ENCODE data around the gene CAPN15. TPM values are rescaled to one million over a fixed set of nuclear protein-coding genes. Genes with fewer than 3 reads are reported as not detected.

Gene CAPN15
- total and polyA plus RNA-seq, 2 of the 4 experiments (the other 2 are of a cell fraction) = 9.3 to 24.3 TPM

- Histone ChIP-seq H3K4ac (ENCODE audit: low read depth, low read length) (no peak overlapping the region), H3K79me1 (ENCODE audit: low read depth in 1 of 2, low read length in 2 of 2) (no peaks in the 10 kb centered on the region), H4K91ac (ENCODE audit: insufficient read depth, low read depth, low read length) (no peak overlapping the region), H2BK15ac (ENCODE audit: low read depth, low read length) (no peak overlapping the region), H4K8ac (ENCODE audit: low read depth in 2 of 2, low read length in 2 of 2) (no peak overlapping the region), H2AK5ac (ENCODE audit: low read depth, low read length) (no peak overlapping the region), H2AFZ (replicated peaks; ENCODE audit: low read length, poor library complexity) (no peak overlapping the region), H2AK9ac (replicated peaks; ENCODE audit: low read depth, low read length, poor library complexity) (no peak overlapping the region), H3K9ac (ENCODE audit: low read depth, low read length) (no peak overlapping the region), H4K5ac (ENCODE audit: low read depth, low read length) (no peak overlapping the region), H3K4me2 (ENCODE audit: low read depth, low read length) (no peak overlapping the region), H3K4me3 (ENCODE audit: insufficient read depth, low read depth, low read length) (no peak overlapping the region), H2BK120ac (ENCODE audit: low read depth, low read length) (no peak overlapping the region), H4K20me1 (ENCODE audit: insufficient read depth, low read length) (no peaks in the 10 kb centered on the region), H3K27me3 (ENCODE audit: control insufficient read depth, insufficient read depth, low read length) (no peaks in the 10 kb centered on the region), H3K9me3 (ENCODE audit: control insufficient read depth, insufficient read depth, low read length) (no peaks in the 10 kb centered on the region), H2BK20ac (ENCODE audit: low read depth, low read length) (no peak overlapping the region), H3K14ac (replicated peaks; ENCODE audit: low read depth, low read length) (no peak overlapping the region), H3K36me3 (ENCODE audit: control insufficient read depth, insufficient read depth, low read length) (peaks cover 13% of the 10 kb centered on the region; the same call in 1 of the 2 replicates), H3K9me1 (ENCODE audit: insufficient read depth, low read length) (no peaks in the 10 kb centered on the region), H3K27ac (ENCODE audit: insufficient read depth, low read length) (no peak overlapping the region), H3K56ac (ENCODE audit: extremely low read depth, insufficient read depth, low read length) (no peak overlapping the region), H2BK5ac (ENCODE audit: low read depth, low read length, poor library complexity, severe bottlenecking) (no peak overlapping the region), H3K23ac (ENCODE audit: low read depth, low read length) (no peak overlapping the region), H3K18ac (ENCODE audit: low read depth, low read length) (no peak overlapping the region), H3K4me1 (ENCODE audit: control insufficient read depth, insufficient read depth, low read length) (no peaks in the 10 kb centered on the region)
- CTCF ChIA-PET = no interaction called here
- DNase-seq (no peak), ATAC-seq (ENCODE audit: low read depth) (no peak)
- POLR2A ChIA-PET (ENCODE audit: unreplicated experiment) = no interaction called here
- dilution Hi-C loops (cut with HindIII; ENCODE audit: low sequenced_read_pairs, unreplicated experiment) (no loop called here), intact Hi-C loops (cut with micrococcal nuclease) (no loop called here), in situ Hi-C loops (cut with MboI; ENCODE audit: low sequenced_read_pairs) (no loop called here)
- no TSS peak for BruUV-seq (replicated peaks)
- WGBS, 2 experiments (ENCODE audit: extremely low coverage in 2 of 2, insufficient read length in 1 of 2) = 92% methylated on average over 7 of the region's 23 CpGs; no CpG with 5 or more reads in 1 of the 2 experiments
- TF ChIP-seq NFE2L2 (IDR thresholded peaks at IDR 0.05; ENCODE audit: low read depth, low read length) (no peak), CHD1 (IDR thresholded peaks at IDR 0.05; ENCODE audit: low read depth, low read length) (no peak), POLR2A (IDR thresholded peaks at IDR 0.05; ENCODE audit: low read depth, low read length) (no peak), BHLHE40 (IDR thresholded peaks at IDR 0.05; ENCODE audit: low read depth, low read length) (no peak), RFX5 (IDR thresholded peaks at IDR 0.05; ENCODE audit: low read depth, low read length) (no peak), MAFK (IDR thresholded peaks at IDR 0.05; ENCODE audit: low read depth, low read length) (no peak), CTCF (conservative IDR thresholded peaks at IDR 0.05; ENCODE audit: low read depth, low read length) (no peak), RAD21 (IDR thresholded peaks at IDR 0.05; ENCODE audit: low read length) (no peak), CEBPB (IDR thresholded peaks at IDR 0.05; ENCODE audit: low read depth, low read length) (no peak), MAZ (IDR thresholded peaks at IDR 0.05; ENCODE audit: borderline replicate concordance, low read depth, low read length) (no peak), SMC3 (IDR thresholded peaks at IDR 0.05; ENCODE audit: low read depth, low read length) (no peak), USF2 (IDR thresholded peaks at IDR 0.05; ENCODE audit: low read depth, low read length) (no peak), FOS (IDR thresholded peaks at IDR 0.05; ENCODE audit: low read depth, low read length) (no peak), ELK1 (IDR thresholded peaks at IDR 0.05; ENCODE audit: borderline replicate concordance, low read depth, low read length) (no peak), RCOR1 (IDR thresholded peaks at IDR 0.05; ENCODE audit: insufficient replicate concordance, low read length) (no peak)
Measured at GRCh38 chr16:503150-504071, 24.1 kb upstream of the CAPN15 start.

Measured in IMR-90 (cell line).